ENCODE data around the gene PLEKHA5.

PLEKHA5 gene

GRCh38 chr12:19121449-19122018, 8.0 kb upstream of the PLEKHA5 start:
- TF ChIP-seq POU6F1 (CRISPR knock-in tag; IDR thresholded peaks at IDR 0.05; ENCODE audit: borderline replicate concordance, low read depth): no peak
- TF ChIP-seq TSHZ2 (CRISPR knock-in tag; IDR thresholded peaks at IDR 0.05): no peak
- no peak for TF ChIP-seq TCF4 (CRISPR knock-in tag; IDR thresholded peaks at IDR 0.05; ENCODE audit: borderline replicate concordance)
- no peak for TF ChIP-seq BACH2 (CRISPR knock-in tag; IDR thresholded peaks at IDR 0.05; ENCODE audit: borderline replicate concordance)
- TF ChIP-seq ZC3H10 (CRISPR knock-in tag; IDR thresholded peaks at IDR 0.05): no peak
- no peak for TF ChIP-seq ISL1 (CRISPR knock-in tag; IDR thresholded peaks at IDR 0.05)
- no peak for TF ChIP-seq ESRRG (CRISPR knock-in tag; IDR thresholded peaks at IDR 0.05)
- TF ChIP-seq ZFP30 (CRISPR knock-in tag; IDR thresholded peaks at IDR 0.05): no peak
- TF ChIP-seq GLIS3 (CRISPR knock-in tag; IDR thresholded peaks at IDR 0.05): no peak
- TF ChIP-seq, protein P1, sequence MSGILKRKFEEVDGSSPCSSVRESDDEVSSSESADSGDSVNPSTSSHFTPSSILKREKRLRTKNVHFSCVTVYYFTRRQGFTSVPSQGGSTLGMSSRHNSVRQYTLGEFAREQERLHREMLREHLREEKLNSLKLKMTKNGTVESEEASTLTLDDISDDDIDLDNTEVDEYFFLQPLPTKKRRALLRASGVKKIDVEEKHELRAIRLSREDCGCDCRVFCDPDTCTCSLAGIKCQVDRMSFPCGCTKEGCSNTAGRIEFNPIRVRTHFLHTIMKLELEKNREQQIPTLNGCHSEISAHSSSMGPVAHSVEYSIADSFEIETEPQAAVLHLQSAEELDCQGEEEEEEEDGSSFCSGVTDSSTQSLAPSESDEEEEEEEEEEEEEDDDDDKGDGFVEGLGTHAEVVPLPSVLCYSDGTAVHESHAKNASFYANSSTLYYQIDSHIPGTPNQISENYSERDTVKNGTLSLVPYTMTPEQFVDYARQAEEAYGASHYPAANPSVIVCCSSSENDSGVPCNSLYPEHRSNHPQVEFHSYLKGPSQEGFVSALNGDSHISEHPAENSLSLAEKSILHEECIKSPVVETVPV (CRISPR knock-in tag; IDR thresholded peaks at IDR 0.05): no peak
- TF ChIP-seq, protein P2, sequence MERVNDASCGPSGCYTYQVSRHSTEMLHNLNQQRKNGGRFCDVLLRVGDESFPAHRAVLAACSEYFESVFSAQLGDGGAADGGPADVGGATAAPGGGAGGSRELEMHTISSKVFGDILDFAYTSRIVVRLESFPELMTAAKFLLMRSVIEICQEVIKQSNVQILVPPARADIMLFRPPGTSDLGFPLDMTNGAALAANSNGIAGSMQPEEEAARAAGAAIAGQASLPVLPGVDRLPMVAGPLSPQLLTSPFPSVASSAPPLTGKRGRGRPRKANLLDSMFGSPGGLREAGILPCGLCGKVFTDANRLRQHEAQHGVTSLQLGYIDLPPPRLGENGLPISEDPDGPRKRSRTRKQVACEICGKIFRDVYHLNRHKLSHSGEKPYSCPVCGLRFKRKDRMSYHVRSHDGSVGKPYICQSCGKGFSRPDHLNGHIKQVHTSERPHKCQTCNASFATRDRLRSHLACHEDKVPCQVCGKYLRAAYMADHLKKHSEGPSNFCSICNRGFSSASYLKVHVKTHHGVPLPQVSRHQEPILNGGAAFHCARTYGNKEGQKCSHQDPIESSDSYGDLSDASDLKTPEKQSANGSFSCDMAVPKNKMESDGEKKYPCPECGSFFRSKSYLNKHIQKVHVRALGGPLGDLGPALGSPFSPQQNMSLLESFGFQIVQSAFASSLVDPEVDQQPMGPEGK (CRISPR knock-in tag; IDR thresholded peaks at IDR 0.05; ENCODE audit: borderline replicate concordance): no peak
- no peak for TF ChIP-seq TOX (CRISPR knock-in tag; IDR thresholded peaks at IDR 0.05; ENCODE audit: borderline replicate concordance)
- TF ChIP-seq ZFP3 (CRISPR knock-in tag; IDR thresholded peaks at IDR 0.05): no peak
- TF ChIP-seq ZNF8 (CRISPR knock-in tag; IDR thresholded peaks at IDR 0.05): no peak
- TF ChIP-seq SNAI2 (CRISPR knock-in tag; IDR thresholded peaks at IDR 0.05): no peak
- TF ChIP-seq CREB5 (CRISPR knock-in tag; IDR thresholded peaks at IDR 0.05; ENCODE audit: low read depth): no peak
- no peak for TF ChIP-seq CSDC2 (CRISPR knock-in tag; IDR thresholded peaks at IDR 0.05)
- no peak for ATAC-seq

DNA sequence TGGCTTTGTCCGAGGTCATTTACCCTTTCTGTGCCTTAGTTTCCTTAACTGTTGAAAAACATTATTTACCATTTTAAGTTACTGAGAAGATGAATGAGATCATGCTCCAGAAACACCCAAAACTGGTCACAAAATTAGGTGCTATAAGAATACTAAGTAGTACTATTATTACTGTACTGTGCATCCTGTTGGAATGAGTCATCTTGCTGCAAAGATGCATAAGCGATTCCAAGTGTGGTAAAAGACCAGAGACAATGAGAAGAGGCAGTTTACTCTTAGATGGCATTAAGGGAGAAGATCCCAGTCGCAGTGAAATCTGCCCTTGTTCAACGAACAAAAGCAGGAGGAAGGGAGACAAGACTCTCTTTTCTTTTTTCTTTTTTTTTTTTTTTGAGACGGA, 4.2 kb upstream of the PLEKHA5 start:
- TF ChIP-seq ZNF70 (CRISPR knock-in tag; IDR thresholded peaks at IDR 0.05) (no peak), TCF4 (CRISPR knock-in tag; IDR thresholded peaks at IDR 0.05; ENCODE audit: borderline replicate concordance) (no peak), TOX (CRISPR knock-in tag; IDR thresholded peaks at IDR 0.05; ENCODE audit: borderline replicate concordance) (no peak), ISL1 (CRISPR knock-in tag; IDR thresholded peaks at IDR 0.05) (no peak), ZFP30 (CRISPR knock-in tag; IDR thresholded peaks at IDR 0.05) (no peak), OSR1 (CRISPR knock-in tag; IDR thresholded peaks at IDR 0.05) (no peak)
- no peak for ATAC-seq

DNA sequence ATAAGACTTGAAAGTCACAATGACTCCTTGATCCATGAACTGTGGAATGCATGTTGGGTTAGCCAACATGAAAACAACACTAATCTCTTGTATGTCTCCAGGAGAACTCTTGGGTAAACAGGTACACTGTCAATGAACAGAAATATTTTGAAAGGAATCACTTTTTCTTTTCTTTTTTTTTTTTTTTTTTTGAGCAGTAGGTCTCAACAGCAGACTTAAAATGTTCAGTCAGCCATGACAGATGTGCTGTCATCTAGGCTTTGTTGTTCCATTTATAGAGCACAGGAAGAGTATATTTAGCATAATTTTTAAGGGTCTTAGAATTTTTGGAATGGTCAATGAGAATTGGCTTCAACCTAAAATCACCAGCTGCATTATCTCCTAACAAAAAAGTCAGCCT, 2.3 kb upstream of the PLEKHA5 start:
- TF ChIP-seq ARNTL (CRISPR knock-in tag; IDR thresholded peaks at IDR 0.05; ENCODE audit: borderline replicate concordance, low read depth): no peak
- no peak for TF ChIP-seq ZFP30 (CRISPR knock-in tag; IDR thresholded peaks at IDR 0.05)
- TF ChIP-seq ESRRG (CRISPR knock-in tag; IDR thresholded peaks at IDR 0.05): no peak
- TF ChIP-seq PPARA (CRISPR knock-in tag; IDR thresholded peaks at IDR 0.05; ENCODE audit: borderline replicate concordance): no peak
- TF ChIP-seq CSDC2 (CRISPR knock-in tag; IDR thresholded peaks at IDR 0.05): no peak
- TF ChIP-seq CREB5 (CRISPR knock-in tag; IDR thresholded peaks at IDR 0.05; ENCODE audit: low read depth): no peak
- TF ChIP-seq BACH2 (CRISPR knock-in tag; IDR thresholded peaks at IDR 0.05; ENCODE audit: borderline replicate concordance): no peak
- TF ChIP-seq ZNF70 (CRISPR knock-in tag; IDR thresholded peaks at IDR 0.05): no peak
- TF ChIP-seq ZC3H10 (CRISPR knock-in tag; IDR thresholded peaks at IDR 0.05): no peak
- no peak for TF ChIP-seq TOX (CRISPR knock-in tag; IDR thresholded peaks at IDR 0.05; ENCODE audit: borderline replicate concordance)
- no peak for TF ChIP-seq TCF4 (CRISPR knock-in tag; IDR thresholded peaks at IDR 0.05; ENCODE audit: borderline replicate concordance)
- no peak for TF ChIP-seq SNAI2 (CRISPR knock-in tag; IDR thresholded peaks at IDR 0.05)
- ATAC-seq: no peak

All from SK-N-SH treated with all-trans-retinoic acid at 6 μM for 48 hours (cell line).